Putamen (tissue), 1 donor: ENCODE data around the gene RBMXL3.
"Not testable (repeated sequence)": the region's sequence is repeated elsewhere in the genome, so short reads cannot be mapped to it uniquely, and the experiment has no call there.

ENCODE experiments used
- DNase-seq: peaks from one replicate; pipeline ENCODE4 v3.0.0-alpha.2; 2016; ENCODE audit warnings: low spot score

Gene RBMXL3

DNA sequence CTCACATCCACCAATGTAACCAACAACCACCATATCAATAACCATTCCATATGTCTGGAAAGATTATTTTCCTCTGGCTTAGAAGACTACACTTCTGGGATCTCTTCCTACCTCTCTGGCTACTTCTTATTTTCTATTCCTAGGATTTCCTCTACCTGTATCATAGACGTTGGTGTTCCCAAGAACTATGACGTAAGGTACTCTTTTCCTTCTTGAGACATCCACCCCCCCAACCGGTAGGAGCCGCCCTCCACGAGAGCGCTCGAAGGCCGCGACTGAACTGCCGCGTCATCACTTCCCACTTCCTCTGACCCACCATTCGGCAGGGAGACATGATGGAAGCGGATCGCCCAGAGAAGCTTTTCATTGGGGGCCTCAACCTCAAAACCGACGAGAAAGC lies at the start of gene RBMXL3:
RBMXL3 (plus strand) TSS at position 301 of the 400 bp plus-strand sequence; CDS start at position 333, 32 bp downstream.
- no peak for DNase-seq

DNA sequence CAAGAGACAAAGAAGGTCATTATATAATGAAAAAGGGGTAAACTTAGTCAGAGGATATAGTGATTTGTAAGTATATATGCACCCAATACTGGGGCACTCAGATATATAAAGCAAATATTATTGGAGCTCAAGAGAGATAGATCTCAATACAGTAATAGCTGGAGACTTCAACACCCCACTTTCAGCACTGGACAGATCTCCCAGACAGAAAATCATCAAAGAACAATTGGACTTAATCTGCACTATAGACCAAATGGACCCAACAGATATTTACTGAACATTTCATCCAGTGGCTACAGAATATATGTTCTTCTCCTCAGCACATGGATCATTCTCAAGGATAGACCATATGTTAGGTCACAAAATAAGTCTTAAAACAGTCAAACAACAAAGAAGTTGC lies 47.2 kb upstream of the RBMXL3 start:
- no peak for DNase-seq

DNA sequence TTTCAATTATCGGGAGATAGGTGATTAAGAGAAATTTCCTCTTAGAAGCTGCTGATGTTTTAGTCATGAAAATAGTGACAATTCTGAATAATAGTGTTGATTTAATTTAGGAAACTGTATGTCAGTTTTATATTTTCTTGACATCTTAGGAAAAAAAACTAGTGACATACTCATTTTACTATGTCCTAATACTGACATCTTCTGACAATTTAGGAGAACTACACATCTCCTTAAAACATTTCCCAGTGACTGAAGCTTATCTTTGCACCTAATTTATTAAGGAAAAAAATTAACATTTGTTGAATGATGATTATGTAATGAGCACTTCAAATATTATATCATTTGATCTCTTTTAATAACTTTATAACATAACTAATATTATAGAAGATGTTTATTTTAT lies 42.0 kb upstream of the RBMXL3 start:
- DNase-seq: peak; percentile 2

DNA sequence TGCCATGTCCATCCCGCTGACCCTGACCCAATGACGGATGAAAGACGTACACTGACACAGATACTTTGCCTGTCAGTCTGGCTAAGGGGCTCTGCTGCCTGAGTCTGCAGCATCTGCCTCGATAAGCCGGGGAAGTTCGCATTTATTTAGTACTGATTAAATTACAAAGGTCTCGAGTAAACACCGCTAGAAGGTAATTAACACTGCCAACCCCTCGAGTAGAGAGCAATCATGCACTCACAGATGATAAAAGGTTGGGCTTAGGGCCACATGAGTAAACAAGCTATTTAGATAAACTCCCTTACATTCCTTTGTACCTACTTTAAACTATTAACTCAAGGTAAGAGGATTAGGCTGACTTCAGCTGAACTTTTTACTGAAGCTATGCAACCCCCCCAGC lies 16.0 kb upstream of the RBMXL3 start:
- DNase-seq: no peak

GRCh38 chrX:115174548-115174947 lies 14.7 kb upstream of the RBMXL3 start:
- no peak for DNase-seq

- no peak for DNase-seq
Measured at GRCh38 chrX:115177932-115178331, 11.3 kb upstream of the RBMXL3 start.

DNA sequence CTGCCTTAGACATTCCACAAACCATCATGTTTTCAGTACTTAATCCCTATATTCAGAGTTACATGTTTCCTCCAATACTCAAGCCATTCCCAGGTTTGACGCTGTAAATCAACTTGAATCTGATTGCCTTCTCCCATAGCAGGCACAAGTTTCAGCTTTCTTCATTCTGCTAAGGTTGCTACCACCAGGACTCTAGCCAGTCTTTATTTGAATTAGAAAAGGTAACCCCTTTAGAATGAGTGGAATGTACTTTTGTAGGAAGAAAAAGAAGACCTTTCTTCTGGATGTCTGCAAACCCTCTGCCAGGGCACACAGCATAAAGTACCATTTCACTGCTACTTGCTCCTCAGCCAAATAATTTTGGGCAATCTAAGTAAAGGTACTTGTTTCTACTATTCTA lies 10.7 kb upstream of the RBMXL3 start:
- DNase-seq: no peak

DNA sequence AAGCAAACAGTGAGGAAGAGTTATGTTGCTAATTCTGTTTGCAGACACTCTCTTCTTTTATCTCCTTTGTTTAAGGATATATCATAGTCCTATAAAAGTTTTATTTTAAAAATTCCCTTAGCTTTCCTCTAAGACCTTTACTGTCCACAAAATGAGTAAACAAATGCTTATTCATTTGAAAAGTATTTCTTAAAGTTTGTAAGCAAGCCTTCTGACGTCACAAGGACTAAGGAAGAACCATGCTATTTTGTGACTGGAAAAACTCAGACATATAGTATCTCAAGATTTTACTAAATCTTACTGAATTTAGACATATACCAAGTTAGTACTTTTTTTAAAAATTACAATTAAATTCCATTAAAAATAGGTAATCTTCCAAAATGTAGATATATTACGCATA lies 5.2 kb upstream of the RBMXL3 start:
- DNase-seq: no peak

GRCh38 chrX:115189646-115190635 lies 731 bp downstream of the RBMXL3 start:
- no peak for DNase-seq

DNA sequence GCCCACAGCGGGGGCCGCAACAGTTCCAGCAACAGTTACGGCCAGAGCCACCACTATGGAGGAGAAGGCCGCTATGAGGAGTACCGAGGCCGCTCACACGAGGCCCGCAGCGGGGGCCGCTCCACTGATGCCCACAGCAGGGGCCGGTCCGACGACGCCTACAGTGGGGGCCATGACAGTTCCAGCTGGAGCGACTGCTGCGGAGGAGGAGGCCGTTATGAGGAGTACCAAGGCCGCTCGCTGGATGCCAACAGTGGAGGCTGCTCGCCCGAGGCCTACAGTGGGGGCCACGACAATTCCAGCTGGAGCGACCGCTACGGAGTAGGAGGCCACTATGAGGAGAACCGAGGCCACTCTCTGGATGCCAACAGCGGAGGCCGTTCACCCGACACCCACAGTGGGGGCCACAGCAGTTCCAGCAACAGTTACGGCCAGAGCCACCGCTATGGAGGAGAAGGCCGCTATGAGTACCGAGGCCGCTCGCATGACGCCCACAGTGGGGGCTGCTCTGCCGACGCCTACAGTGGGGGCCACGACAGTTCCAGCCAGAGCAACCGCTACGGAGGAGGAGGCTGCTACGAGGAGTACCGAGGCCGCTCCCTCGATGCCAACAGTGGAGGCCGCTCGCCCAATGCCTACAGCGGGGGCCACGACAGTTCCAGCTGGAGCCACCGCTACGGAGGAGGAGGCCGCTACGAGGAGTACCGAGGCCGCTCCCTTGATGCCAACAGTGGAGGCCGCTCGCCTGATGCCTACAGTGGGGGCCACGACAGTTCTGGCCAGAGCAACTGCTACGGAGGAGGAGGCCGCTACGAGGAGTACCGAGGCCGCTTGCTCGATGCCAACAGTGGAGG lies 1.7 kb downstream of the RBMXL3 start:
- no peak for DNase-seq

DNA sequence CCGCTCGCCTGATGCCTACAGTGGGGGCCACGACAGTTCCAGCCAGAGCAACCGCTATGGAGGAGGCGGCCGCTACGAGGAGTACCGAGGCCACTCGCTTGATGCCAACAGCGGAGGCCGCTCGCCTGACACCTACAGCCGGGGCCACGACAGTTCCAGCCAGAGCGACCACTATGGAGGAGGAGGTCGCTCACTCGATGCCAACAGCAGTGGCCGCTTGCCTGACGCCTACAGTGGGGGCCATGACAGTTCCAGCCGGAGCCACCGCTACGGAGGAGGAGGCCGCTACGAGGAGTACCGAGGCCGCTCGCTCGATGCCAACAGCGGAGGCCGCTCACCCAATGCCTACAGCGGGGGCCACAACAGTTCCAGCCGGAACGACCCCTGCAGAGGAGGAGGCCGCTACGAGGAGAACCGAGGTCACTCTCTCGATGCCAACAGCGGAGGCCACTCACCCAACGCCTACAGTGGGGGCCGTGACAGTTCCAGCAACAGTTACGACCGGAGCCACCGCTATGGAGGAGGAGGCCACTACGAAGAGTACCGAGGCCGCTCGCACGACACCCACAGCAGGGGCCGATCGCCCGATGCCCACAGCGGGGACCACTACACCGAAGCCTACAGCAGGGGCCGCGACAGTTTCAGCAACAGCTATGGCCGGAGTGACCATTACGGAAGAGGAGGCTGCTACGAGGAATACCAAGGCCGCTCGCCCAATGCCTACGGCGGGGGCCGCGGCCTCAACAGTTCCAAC lies 2.5 kb downstream of the RBMXL3 start:
- no peak for DNase-seq

GRCh38 chrX:115192244-115192700 lies 3.1 kb downstream of the RBMXL3 start:
- DNase-seq: no peak

GRCh38 chrX:115204040-115204439 lies 14.8 kb downstream of the RBMXL3 start:
- DNase-seq: no peak

DNA sequence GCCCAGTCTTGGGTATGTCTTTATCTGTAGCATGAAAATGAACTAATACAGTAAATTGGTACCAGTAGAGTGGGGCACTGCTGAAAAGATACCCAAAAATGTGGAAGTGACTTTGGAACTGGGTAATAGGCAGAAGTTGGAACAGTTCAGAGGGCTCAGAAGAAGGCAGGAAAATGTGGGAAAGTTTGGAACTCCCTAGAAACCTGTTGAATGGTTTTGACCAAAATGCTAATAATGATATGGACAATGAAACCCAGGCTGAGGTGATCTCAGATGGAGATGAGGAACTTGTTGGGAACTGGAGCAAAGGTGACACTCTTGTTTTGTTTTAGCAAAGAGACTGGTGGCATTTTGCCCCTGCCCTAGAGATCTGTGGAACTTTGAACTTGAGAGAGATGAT lies 20.3 kb downstream of the RBMXL3 start:
- DNase-seq: not testable (repeated sequence)

- DNase-seq: no peak
Measured at GRCh38 chrX:115214151-115214550, 24.9 kb downstream of the RBMXL3 start.

GRCh38 chrX:115214605-115215004 lies 25.4 kb downstream of the RBMXL3 start:
- no peak for DNase-seq

DNA sequence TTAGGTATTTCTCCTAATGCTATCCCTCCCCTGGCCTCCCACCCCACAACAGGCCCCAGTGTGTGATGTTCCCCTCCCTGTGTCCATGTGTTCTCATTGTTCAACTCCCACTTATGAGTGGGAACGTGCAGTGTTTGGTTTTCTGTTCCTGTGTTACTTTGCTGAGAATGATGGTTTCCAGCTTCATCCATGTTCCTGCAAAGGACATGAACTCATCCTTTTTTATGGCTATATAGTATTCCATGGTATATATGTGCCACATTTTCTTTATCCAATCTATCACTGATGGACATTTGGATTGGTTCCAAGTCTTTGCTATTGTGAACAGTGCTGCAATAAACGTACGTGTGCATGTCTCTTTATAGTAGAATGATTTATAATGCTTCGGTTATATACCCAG lies 28.1 kb downstream of the RBMXL3 start:
- DNase-seq: not testable (repeated sequence)

- DNase-seq: peak; percentile 13
Measured at GRCh38 chrX:115226929-115227328, 37.7 kb downstream of the RBMXL3 start.

- DNase-seq: no peak
Measured at GRCh38 chrX:115229337-115230003, 40.3 kb downstream of the RBMXL3 start.

GRCh38 chrX:115232933-115233496 lies 43.8 kb downstream of the RBMXL3 start:
- peak; percentile 9 for DNase-seq
